ENCODE data around the gene CTNNA3.

DNA sequence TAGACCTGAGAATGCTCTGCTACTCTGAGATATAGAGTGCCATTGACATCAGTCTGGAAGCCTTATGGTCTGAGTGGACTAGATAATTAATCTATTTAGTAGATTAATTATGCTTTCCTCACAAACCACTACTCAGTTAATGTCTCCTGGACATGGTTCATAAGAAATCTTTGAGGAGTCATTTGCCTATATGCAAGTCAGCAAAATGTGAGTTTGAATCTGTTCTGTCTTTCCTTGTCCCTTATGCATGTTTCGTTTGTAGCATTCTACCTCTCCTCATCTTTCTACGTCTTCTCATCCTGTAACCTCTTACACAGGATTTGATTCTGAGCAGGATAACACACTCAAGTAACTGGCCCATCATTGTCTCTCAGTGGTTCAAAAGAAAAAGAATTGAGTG, 1505.6 kb downstream of the CTNNA3 start:
- TF ChIP-seq, protein P1, sequence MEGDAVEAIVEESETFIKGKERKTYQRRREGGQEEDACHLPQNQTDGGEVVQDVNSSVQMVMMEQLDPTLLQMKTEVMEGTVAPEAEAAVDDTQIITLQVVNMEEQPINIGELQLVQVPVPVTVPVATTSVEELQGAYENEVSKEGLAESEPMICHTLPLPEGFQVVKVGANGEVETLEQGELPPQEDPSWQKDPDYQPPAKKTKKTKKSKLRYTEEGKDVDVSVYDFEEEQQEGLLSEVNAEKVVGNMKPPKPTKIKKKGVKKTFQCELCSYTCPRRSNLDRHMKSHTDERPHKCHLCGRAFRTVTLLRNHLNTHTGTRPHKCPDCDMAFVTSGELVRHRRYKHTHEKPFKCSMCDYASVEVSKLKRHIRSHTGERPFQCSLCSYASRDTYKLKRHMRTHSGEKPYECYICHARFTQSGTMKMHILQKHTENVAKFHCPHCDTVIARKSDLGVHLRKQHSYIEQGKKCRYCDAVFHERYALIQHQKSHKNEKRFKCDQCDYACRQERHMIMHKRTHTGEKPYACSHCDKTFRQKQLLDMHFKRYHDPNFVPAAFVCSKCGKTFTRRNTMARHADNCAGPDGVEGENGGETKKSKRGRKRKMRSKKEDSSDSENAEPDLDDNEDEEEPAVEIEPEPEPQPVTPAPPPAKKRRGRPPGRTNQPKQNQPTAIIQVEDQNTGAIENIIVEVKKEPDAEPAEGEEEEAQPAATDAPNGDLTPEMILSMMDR (IDR thresholded peaks at IDR 0.05) = no peak
- no peak for TF ChIP-seq POLR2A (IDR thresholded peaks at IDR 0.05)
